Amniotic stem cell (primary cell): ENCODE results near the gene HGF.
A peak's percentile ranks its signal among the peaks of the same experiment; 100 is the strongest.

Experiments
- DNase-seq: peaks from one replicate; lab custom pipeline; 2025; lab: John Stamatoyannopoulos, UW

HGF gene

DNA sequence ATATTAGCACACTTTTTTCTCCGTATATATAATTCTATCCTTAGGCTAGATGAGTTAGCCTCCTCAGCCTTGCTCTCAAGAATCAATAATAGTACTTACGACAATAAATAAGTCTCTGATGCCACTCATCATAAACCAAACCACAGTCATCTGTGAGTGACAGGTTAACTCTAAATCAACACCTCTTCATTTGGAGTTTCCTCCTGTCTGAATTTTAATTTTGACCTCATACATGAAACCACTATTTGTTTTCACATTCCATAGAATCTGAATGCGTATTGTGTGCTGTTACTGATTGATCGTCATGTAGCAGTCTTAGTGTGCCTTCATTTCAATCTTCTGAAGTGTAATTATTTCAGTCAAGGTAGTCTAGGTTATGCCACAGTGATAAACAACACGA, 85.8 kb downstream of the HGF start:
- no peak for DNase-seq

DNA sequence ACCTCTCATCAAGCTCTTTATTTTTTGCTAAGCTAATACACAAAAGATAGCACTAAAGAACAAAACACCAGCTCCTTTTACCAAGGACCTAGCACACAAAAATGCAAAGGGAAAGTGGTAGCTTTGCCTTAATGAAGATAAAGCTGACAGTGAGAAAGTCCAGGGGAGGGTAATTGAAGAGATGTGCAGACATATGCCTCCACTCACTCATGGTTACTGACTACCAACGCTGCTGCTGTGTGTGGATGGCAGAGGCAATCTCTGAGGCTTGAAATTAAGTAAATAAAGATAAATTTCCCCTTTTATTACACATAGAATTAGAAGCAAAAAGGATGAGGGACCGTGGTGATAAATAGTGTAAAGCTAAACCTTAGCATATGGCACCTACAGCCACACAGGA, 87.0 kb downstream of the HGF start:
- DNase-seq, result no peak

DNA sequence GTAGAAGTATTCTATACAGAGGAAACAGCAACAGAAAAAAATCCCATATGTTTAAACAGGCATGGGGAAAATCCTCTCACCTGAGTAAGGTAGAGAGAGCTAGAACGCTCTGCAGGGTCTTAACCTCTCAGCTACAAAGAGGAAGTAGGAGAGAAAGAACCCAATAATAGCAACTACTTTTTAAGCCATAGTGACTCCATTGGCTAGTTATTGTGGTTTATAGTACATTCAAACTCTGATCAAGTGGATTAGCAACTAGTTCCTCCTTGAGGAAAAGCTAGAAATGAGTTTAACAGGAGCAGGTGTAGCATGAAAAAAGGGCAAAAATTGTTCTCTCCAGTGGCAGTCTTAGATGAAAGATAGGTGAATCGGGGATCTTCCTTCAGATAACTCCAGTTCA, 89.7 kb downstream of the HGF start:
- no peak for DNase-seq

DNA sequence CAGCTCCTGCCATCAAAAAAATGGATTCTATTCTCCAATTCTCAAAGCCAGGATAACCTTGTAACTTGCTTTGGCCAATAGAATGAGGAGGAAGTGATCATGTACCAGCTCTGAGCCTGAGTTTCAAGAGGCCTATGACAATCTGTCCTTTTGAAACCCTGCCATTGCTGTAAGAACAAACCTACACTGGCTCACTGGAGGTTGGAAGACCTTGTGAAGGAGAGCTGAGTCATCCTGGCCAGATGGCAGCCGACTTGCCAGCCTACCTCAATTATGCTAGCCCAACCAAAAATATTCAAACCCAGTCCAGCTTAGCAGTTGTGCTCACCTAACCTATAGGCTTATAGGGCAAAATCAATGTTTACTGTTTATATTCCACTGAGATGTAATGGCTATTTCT, 93.0 kb downstream of the HGF start:
- no peak for DNase-seq

DNA sequence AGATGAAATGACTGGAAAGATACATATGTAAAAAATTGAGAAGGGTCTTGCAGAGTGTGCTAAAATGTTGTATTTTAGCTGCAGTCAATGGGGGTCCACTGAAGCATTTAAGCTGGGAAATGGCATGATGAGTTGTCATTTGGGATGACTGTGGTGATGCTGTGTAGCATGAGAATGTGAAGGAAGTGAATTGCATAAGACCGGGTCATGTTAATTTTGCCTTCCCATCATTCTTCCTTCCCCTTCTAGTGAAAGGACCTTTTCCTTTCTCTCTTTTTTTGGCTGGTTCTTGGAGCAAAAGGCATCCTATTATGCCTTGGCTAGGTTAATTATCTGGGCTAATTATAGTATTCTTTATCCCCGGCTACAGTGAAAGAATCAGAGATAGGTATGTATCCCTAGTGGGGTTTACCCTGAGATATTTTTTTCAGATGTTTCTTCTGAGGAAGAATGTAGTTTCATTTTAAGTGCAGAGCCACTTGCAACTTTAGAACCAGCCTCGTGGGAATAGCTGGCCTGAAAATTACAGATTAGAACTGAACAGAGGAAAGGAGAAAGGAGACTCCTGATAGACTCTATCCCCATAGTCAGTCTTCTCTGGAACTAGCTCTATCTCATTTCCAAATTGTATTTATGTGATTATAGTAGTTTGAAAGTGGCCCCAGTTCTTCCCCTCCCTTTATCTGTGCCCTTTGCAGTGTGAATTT, 93.6 kb downstream of the HGF start:
- DNase-seq, result no peak

DNA sequence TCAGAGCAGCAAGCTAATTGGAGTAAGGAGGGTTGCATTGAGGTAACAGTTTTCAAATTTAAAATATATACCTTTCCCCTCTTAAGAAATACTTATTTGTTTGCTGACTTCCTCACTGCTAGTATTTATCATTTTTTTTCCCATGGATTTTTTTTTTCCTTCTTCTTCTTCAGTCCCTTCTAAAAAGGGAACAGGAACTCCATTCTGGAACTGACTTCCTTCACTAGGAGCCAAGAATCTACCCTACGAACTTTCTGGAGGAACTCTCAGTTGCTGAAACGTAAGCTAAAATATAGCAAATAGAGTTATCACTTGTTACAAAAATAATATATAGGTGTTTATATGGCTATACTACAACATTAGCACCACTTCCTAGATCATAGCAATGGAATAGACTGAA, 95.4 kb downstream of the HGF start:
- no peak for DNase-seq

DNA sequence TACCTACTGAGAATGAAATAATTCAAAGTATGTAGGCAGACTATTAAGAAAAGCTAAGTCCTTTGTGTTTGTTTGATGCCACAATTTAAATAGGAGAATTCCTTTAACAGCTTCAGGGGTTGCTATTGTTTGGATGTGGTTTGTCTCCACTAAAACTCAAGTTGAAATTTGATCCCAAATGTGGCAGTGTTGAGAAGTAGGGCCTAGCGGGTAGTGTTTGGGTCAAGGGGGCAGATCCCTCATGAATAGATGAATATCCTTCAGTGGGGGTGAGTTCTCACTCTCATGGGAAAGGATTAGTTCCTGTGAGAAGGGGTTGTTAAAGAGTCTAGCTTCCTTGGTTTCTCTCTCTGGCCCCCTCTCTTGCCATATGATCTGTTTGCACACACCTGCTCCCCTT, 97.0 kb downstream of the HGF start:
- DNase-seq, result no peak

DNA sequence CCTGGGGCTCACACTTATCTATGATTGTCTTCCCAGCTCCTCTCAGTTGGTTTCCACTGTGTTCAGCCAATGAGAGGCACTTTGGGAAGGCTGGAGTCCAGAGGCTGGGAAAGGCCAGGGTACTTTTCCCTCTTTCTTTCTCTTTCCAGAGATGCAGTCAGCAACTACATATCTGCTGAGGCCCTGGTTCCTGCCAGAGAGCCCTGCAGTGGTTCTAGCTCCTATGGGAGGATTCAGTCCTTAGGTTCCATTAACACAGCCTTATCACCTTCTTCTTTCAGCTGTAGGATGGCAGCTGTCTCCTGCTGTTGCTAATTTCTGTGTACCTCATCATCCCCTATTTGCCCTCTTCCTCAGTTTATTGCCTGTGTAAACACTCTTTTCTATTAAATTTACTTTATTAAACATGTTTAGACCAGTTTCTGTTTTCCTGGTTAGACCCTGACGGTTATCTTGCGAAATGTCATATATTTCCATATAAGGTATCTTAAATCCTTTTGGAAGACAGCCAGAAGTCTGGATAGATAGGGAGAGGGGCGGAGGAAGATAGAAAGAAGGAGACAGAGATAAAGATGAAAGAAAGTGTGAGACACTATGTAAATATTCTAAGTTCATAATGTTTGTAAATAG, 100.3 kb downstream of the HGF start:
- no peak for DNase-seq

DNA sequence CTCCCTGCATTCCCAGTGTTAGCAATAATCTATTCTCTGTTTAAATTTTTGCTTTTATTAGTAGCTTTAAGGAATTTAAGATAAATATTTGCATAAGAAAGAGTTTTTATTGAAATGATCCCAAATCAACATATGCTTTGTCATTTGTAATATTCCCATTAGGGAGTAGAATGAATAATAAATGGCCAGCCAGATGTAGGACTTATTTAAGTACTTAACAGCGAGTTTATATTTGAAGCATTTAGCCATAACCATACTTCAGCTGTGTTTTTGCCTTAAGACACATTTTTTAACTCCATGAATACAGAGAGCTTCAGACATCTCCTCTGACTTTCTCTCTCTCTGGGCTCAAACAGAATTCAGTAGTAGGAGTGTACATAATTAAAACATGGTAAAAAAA, 103.6 kb downstream of the HGF start:
- DNase-seq, result no peak

DNA sequence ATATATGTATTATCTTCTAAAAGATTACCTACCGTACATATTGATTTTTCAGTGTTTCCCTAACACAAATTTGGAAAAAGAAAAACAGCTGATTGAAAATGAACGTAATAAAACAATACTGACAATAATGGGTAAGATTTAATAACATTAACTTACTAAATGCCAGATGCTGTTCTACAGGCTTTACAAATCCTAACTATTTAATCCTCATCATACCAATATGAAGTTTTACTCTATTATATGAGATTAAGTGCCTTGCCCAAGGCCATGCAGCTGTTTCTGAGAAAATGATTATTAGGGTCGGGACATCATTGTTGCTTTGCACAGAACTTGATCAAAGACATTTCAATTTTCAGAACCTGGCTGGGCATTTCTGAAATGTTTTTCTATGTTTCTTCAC, 104.6 kb downstream of the HGF start:
- no peak for DNase-seq

DNA sequence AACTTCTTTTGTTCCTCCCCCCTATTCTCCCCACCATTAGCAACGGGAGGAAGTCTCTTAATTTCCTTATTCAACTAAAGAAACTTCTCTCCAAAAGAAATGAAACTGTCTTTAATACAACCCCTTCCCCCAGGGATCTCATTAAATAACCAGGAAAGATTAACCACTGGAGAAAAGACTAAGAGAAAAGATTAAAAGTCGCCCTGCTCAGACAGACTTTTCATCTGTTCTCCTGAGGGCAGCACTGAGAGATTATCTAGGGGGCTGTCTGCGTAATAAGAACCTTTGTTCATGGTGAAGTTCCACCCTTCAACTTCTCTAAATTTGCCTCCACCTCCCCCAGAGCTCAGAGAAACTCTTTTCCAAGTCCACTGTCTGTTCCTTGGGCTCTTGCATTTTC, 105.5 kb downstream of the HGF start:
- no peak for DNase-seq

DNA sequence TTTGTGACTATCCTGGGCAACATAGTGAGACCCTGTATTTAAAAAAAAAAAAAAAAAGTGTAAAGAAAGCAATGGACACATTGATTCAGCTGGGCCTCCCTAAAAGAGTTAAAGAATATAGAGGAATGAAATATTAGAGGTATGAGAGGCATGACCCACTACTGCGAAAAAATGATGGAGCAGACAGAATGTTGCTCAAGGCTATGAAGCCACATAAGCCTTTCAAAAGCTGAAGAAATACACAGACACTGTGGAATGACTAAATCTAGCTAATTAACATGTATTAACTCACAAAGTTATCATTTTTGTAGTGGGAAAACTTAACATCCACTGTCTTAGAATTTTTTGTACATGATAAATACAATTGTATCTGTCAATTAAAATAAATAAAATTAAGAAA, 107.3 kb downstream of the HGF start:
- peak; percentile 16 for DNase-seq

DNA sequence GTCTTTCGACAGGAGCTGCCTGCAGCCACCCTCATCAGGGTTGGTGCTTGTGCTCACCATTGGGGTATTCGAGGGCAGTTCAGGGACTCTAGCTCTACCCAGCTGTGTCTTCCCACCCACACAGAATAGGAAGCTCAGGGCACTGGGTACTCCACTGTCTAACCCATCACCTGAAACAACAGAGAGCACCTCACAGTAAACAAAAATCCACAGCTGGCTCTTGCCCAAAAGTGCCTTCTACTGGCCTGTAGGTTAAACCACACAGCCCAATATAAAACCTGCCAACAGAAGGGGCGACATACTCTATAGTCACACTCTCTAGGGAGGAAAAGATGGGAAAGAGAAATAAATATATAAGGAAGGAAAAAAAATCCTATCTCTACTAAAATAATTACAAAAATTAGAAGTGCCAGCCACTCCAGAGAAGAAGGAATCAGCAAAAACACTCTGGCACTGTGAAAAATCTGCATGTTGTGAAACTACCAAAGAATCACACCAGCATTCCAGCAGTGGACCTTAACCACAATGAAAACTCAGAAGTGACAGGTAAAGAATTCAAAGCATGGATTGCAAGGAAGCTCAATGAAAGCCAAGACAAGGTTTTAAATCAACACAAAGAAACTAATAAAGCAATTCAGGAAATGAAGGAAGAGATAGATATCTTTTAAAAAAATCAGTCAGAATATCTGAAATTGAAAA, 110.0 kb downstream of the HGF start:
- DNase-seq, result no peak

DNA sequence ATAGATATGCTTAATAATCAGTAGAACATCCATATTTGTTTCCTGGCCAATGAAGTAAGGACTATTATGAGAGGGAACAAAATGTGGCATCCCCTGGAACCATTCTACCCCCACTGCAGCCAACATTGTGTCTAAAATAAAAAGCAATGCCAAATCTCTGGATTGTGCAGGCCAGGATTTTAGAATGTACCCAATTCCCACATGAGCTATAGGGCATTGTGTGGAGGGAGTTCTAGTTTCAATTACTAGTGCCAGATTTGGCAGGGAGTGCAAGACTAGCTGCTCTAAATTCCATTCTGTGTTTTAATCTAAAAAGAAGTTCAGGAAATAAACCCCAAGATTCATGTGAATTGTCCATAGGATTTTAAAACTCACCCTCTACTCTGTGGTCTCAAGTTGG, 112.3 kb downstream of the HGF start:
- DNase-seq, result no peak

DNA sequence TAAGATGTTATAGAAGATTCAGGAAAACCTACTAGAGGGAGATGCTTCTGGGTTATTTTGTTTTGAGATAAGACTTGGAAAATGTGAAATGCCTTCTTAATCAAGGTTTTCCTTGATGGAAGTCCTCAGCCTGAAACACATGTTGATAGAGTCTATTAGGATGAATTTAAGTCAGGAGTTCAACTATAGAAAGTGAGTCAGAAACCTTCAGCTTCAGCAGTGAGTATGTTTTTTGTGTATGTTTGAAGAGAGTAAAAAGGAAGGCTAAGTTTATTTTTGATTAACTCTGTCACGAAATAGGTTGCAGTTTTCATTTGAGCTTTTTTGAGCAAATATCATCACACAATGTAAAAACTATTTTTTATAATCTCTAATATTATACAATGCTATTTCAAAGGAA, 114.6 kb downstream of the HGF start:
- DNase-seq, result no peak

DNA sequence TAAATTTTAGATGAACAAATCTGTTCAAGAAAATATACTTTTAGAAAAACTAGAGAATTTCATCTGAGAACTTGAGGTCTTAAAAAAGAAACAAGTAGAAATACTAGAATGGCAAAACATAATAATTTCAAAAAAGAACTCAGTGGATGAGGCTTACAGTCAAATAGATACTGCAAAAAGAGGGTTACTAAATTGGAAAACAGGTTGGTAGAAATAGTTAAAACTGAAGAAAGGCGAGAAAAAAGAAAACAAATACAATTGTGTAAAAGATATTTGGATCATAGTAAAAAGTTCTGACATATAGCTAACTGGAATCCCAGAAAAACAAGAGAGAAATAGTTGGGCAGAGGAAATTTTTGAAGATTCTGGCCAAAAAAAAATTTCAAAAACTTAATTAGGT, 117.6 kb downstream of the HGF start:
- DNase-seq, result no peak
